Neural cell (in vitro differentiated cells): ENCODE results near the gene FOXP4. TPM values are rescaled to one million over a fixed set of nuclear protein-coding genes. Genes with fewer than 3 reads are reported as not detected.
A peak's percentile ranks its signal among the peaks of the same experiment; 100 is the strongest.

Source experiments
- H2AFZ ChIP-seq: fragments of 200-600, 300-800 bp; sonication (generic), shearing (Covaris generic); 2 replicates; pipeline ENCODE4 v1.6.0; 2014; ENCODE audit warnings: low read depth, mild to moderate bottlenecking, antibody characterized with exemption, low read length, moderate library complexity
- H3F3A ChIP-seq: fragments of 200-600 bp; shearing (Covaris generic); 2 replicates; pipeline ENCODE4 v1.6.1; 2016; ENCODE audit warnings: mild to moderate bottlenecking, moderate library complexity, mixed read lengths, antibody characterized with exemption, low read length; ENCODE audit not compliant: insufficient read depth, poor library complexity, severe bottlenecking
- H3K27ac ChIP-seq: fragments of 200-600, 300-800 bp; sonication (generic), shearing (Covaris generic); 2 replicates; pipeline ENCODE4 v1.5.1; 2014; ENCODE audit warnings: mild to moderate bottlenecking, low read length, moderate library complexity
- H3K27me3 ChIP-seq: fragments of 300-800, 200-600 bp; sonication (generic), shearing (Covaris generic); 2 replicates; pipeline ENCODE4 v1.6.0; 2014; ENCODE audit warnings: mild to moderate bottlenecking, low read depth, low read length, moderate library complexity; ENCODE audit not compliant: insufficient read depth
- H3K36me3 ChIP-seq: fragments of 300-800, 200-600 bp; sonication (generic), shearing (Covaris generic); 2 replicates; pipeline ENCODE4 v1.5.1; 2014; ENCODE audit warnings: mild to moderate bottlenecking, antibody characterized with exemption, low read length, moderate library complexity; ENCODE audit not compliant: insufficient read depth
- H3K4me2 ChIP-seq: fragments of 300-800, 200-600 bp; sonication (generic), shearing (Covaris generic); 2 replicates; pipeline ENCODE4 v1.6.0; 2014; ENCODE audit warnings: mild to moderate bottlenecking, low read length
- H3K4me3 ChIP-seq: fragments of 300-800, 200-600 bp; sonication (generic), shearing (Covaris generic); 2 replicates; pipeline ENCODE4 v1.5.1; 2014; ENCODE audit warnings: mild to moderate bottlenecking, low read length, moderate library complexity
- H3K79me2 ChIP-seq: fragments of 200-600 bp; shearing (Covaris generic); replicated peaks from 2 replicates; pipeline ENCODE4 v1.6.0; 2014; ENCODE audit warnings: mild to moderate bottlenecking, low read length, moderate library complexity; ENCODE audit not compliant: insufficient read depth
- H3K9ac ChIP-seq: fragments of 300-800, 200-600 bp; sonication (generic), shearing (Covaris generic); 2 replicates; pipeline ENCODE4 v1.6.1; 2016; ENCODE audit warnings: mild to moderate bottlenecking, low read length, mixed read lengths
- H3K9me2 ChIP-seq: fragments of 200-600 bp; shearing (Covaris generic); 2 replicates; pipeline ENCODE4 v1.6.1; 2016; ENCODE audit warnings: mild to moderate bottlenecking, low read length, mixed read lengths; ENCODE audit not compliant: insufficient read depth
- H3K9me3 ChIP-seq: fragments of 200-600, 300-800 bp; sonication (generic), shearing (Covaris generic); 2 replicates; pipeline ENCODE4 v1.6.1; 2016; ENCODE audit warnings: mild to moderate bottlenecking, mixed run types, low read length, moderate library complexity, mixed read lengths
- H4K20me1 ChIP-seq: fragments of 200-600 bp; shearing (Covaris generic); 2 replicates; pipeline ENCODE4 v1.6.1; 2016; ENCODE audit warnings: mild to moderate bottlenecking, mixed run types; ENCODE audit not compliant: insufficient read depth
- EP300 ChIP-seq: fragments of 450-650 bp; conservative IDR thresholded peaks from 2 replicates; pipeline ENCODE4 v1.6.1; 2014; ENCODE audit warnings: antibody characterized with exemption, mild to moderate bottlenecking, moderate library complexity; ENCODE audit not compliant: poor library complexity, severe bottlenecking
- EZH2 ChIP-seq: fragments of 200-600, 300-800 bp; shearing (Covaris generic), sonication (generic); IDR thresholded peaks from 2 replicates; pipeline ENCODE4 v1.6.1; 2014; ENCODE audit warnings: antibody characterized with exemption, low read length, borderline replicate concordance, mild to moderate bottlenecking; ENCODE audit not compliant: insufficient read depth, poor library complexity, severe bottlenecking
- MXI1 ChIP-seq: fragments of 450-650 bp; conservative IDR thresholded peaks from 2 replicates; pipeline ENCODE4 v1.6.1; 2014; ENCODE audit warnings: antibody characterized with exemption, mild to moderate bottlenecking; ENCODE audit not compliant: poor library complexity, severe bottlenecking
- POLR2AphosphoS5 ChIP-seq: IDR thresholded peaks from 2 replicates; pipeline ENCODE4 v1.6.1; 2012
- RAD21 ChIP-seq: fragments of 450-650 bp; conservative IDR thresholded peaks from 2 replicates; pipeline ENCODE4 v1.6.1; 2014; ENCODE audit warnings: antibody characterized with exemption, mild to moderate bottlenecking, moderate library complexity
- SMC3 ChIP-seq: fragments of 450-650 bp; conservative IDR thresholded peaks from 2 replicates; pipeline ENCODE4 v1.6.1; 2014; ENCODE audit warnings: antibody characterized with exemption, mild to moderate bottlenecking, moderate library complexity; ENCODE audit not compliant: poor library complexity
- TAF1 ChIP-seq: IDR thresholded peaks from 2 replicates; pipeline ENCODE4 v1.6.1; 2012; ENCODE audit warnings: low read depth
- polyA plus RNA-seq: library from polyadenylated mRNA; depleted of rRNA; stranded (reverse); fragments of >200 nt; gene quantifications from 2 replicates; pipeline ENCODE4 v1.2.3, GENCODE V29; 2014
- TF ChIP-seq, protein P1 (sequence below): IDR thresholded peaks from 2 replicates; pipeline ENCODE4 v1.6.1; 2012; ENCODE audit warnings: borderline replicate concordance
- TF ChIP-seq, protein P2 (sequence below): fragments of 450-650 bp; IDR thresholded peaks from 2 replicates; pipeline ENCODE4 v1.5.1; 2014; ENCODE audit warnings: antibody characterized with exemption, mild to moderate bottlenecking, moderate library complexity; ENCODE audit not compliant: poor library complexity, severe bottlenecking

The FOXP4 gene
- polyA plus RNA-seq, 1 donor from 2014 or later, result 7.1 TPM

DNA sequence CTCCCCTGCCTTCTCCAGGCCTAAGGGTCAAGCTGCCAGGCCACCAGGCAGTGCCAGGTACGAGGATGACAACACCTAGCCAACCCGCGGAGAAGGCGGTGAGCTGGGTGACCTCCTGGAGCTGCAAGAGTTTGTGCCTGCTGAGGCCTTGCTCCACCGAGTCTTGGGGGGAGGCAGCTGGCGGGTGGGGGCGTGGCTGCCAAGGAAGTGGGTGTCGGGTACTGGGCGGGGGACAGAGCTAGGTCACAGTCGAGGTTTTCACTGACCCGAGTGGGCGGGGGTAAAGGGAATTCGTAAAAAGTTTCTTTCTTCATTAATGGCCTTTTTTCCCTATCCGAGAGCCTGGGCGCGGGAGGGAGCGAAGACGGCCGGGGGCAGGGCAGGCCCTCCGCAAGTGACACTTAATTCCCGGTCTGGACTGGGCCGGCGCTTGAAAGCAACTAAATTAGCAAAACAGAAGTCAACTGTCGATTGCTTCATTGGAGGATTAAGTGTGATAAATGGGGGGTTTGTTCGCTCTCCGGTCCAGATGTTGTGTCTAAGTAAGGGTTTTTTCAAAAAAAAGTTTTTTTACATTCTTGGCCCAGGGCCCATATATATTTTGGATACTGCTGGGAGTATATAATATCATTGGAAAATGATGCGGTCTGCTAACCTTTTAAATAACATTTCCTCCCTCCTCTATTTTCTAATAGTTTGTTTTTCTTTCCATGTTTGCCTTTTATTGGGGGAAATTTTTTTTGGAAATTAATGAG, 43.1 kb upstream of the FOXP4 start:
- Histone ChIP-seq H3K27me3 (peaks cover 46% of the 10 kb centered on the region), H3K27ac (no peak overlapping the region), H3K4me2 (no peak overlapping the region), H3K9me2 (no peaks in the 10 kb centered on the region), H3K9me3 (no peaks in the 10 kb centered on the region), H3F3A (no peaks in the 10 kb centered on the region), H3K4me3 (no peak overlapping the region), H2AFZ (no peak overlapping the region), H3K79me2 (no peaks in the 10 kb centered on the region), H3K9ac (no peak overlapping the region), H4K20me1 (no peaks in the 10 kb centered on the region), H3K36me3 (no peaks in the 10 kb centered on the region)
- TF ChIP-seq POLR2AphosphoS5 (no peak), TAF1 (no peak), RAD21 (no peak), SMC3 (no peak), EZH2 (no peak), MXI1 (no peak), EP300 (no peak)
- TF ChIP-seq, protein P1, sequence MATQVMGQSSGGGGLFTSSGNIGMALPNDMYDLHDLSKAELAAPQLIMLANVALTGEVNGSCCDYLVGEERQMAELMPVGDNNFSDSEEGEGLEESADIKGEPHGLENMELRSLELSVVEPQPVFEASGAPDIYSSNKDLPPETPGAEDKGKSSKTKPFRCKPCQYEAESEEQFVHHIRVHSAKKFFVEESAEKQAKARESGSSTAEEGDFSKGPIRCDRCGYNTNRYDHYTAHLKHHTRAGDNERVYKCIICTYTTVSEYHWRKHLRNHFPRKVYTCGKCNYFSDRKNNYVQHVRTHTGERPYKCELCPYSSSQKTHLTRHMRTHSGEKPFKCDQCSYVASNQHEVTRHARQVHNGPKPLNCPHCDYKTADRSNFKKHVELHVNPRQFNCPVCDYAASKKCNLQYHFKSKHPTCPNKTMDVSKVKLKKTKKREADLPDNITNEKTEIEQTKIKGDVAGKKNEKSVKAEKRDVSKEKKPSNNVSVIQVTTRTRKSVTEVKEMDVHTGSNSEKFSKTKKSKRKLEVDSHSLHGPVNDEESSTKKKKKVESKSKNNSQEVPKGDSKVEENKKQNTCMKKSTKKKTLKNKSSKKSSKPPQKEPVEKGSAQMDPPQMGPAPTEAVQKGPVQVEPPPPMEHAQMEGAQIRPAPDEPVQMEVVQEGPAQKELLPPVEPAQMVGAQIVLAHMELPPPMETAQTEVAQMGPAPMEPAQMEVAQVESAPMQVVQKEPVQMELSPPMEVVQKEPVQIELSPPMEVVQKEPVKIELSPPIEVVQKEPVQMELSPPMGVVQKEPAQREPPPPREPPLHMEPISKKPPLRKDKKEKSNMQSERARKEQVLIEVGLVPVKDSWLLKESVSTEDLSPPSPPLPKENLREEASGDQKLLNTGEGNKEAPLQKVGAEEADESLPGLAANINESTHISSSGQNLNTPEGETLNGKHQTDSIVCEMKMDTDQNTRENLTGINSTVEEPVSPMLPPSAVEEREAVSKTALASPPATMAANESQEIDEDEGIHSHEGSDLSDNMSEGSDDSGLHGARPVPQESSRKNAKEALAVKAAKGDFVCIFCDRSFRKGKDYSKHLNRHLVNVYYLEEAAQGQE, result no peak
- TF ChIP-seq, protein P2, sequence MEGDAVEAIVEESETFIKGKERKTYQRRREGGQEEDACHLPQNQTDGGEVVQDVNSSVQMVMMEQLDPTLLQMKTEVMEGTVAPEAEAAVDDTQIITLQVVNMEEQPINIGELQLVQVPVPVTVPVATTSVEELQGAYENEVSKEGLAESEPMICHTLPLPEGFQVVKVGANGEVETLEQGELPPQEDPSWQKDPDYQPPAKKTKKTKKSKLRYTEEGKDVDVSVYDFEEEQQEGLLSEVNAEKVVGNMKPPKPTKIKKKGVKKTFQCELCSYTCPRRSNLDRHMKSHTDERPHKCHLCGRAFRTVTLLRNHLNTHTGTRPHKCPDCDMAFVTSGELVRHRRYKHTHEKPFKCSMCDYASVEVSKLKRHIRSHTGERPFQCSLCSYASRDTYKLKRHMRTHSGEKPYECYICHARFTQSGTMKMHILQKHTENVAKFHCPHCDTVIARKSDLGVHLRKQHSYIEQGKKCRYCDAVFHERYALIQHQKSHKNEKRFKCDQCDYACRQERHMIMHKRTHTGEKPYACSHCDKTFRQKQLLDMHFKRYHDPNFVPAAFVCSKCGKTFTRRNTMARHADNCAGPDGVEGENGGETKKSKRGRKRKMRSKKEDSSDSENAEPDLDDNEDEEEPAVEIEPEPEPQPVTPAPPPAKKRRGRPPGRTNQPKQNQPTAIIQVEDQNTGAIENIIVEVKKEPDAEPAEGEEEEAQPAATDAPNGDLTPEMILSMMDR, result no peak

DNA sequence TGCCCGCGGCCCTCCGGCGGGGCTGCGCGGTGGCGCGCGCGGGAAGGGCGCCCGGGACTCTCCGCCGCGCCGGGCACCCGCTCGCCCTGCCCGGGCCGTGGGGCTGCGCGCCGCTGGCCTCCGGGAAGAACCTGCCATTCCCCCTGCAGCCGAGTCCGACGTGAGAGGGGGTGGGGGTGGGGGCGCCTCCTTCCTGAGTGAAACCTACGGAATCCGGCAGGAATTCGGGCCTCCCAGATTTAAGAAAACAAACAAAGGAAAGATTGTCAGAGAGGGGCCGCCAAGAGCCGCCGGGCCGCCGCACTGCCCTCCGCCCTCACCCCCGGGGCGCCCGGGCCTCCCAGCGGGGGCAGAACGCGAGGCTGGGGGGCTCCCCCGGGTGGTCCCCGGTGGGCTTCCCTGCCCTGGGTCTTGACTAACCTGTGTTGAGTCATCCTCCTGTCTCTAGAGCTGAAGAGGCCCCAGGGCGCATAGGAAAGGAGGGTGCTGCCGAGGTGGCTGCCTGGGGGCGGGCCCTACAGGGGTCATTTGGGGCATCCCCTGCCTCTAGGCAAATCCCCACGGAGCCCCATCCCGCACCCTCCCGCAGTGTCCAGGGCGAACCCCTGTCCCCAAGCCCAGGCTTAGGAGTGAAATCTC, 42.2 kb upstream of the FOXP4 start:
- Histone ChIP-seq H3K27ac (no peak overlapping the region), H3F3A (no peaks in the 10 kb centered on the region), H4K20me1 (no peaks in the 10 kb centered on the region), H3K9me2 (no peaks in the 10 kb centered on the region), H2AFZ (no peak overlapping the region), H3K4me3 (peak overlapping the region; percentile 56), H3K9ac (peak overlapping the region; percentile 17), H3K79me2 (no peaks in the 10 kb centered on the region), H3K9me3 (no peaks in the 10 kb centered on the region), H3K4me2 (no peak overlapping the region), H3K36me3 (no peaks in the 10 kb centered on the region), H3K27me3 (peaks cover 48% of the 10 kb centered on the region)
- TF ChIP-seq SMC3 (no peak), TAF1 (no peak), EZH2 (peak; percentile 37)
- TF ChIP-seq, protein P1, result no peak
